B cell (primary cell): ENCODE data around the gene MAP2K6. TPM values are rescaled to one million over a fixed set of nuclear protein-coding genes. Genes with fewer than 3 reads are reported as not detected.

ENCODE experiments used
- ATAC-seq: fragments of 200-7000 bp; cut with Tn5 transposase; one replicate; pipeline ENCODE4 v1.10.0; 2021; ENCODE audit warnings: low read depth, mild to moderate bottlenecking, moderate number of reproducible peaks, moderate library complexity
- CTCF ChIA-PET: fragments of 350-600 bp; sonication (Branson Sonifier 250); formaldehyde crosslinking; loops from one replicate; lab custom pipeline; 2021; ENCODE audit warnings: antibody characterized with exemption, inconsistent platforms; lab: Charles Lee
- POLR2A ChIA-PET: fragments of 350-600 bp; sonication (Branson Sonifier 250); formaldehyde crosslinking; loops from one replicate; lab custom pipeline; 2021; ENCODE audit warnings: antibody characterized with exemption; lab: Charles Lee
- DNase-seq: peaks from one replicate; pipeline ENCODE4 v3.0.0; 2013
- H2AFZ ChIP-seq: 2 replicates; pipeline ENCODE4 v1.6.1; 2012; ENCODE audit warnings: mild to moderate bottlenecking, low read depth, low read length; ENCODE audit not compliant: insufficient read depth, poor library complexity, severe bottlenecking
- H3K27ac ChIP-seq, 2 donors: 1 replicate in 1 of 2; 2 replicates in 1 of 2; pipeline ENCODE4 v1.5.1; 2012 to 2013; ENCODE audit warnings: low read length in 2 of 2, mild to moderate bottlenecking in 2 of 2, moderate library complexity in 1 of 2
- H3K27me3 ChIP-seq, 4 experiments: fragments of 200-600 bp in 1 of 4; sonication (generic) in 1 of 4; replicated peaks in 1 of 4; 1 replicate in 2 of 4; 2 replicates in 2 of 4; pipeline versions ENCODE4 v1.6.1 to v1.7.0; 2013 to 2016; ENCODE audit warnings: low read length in 3 of 4, mild to moderate bottlenecking in 2 of 4, mixed read lengths in 1 of 4, moderate library complexity in 1 of 4; ENCODE audit not compliant: insufficient read depth in 4 of 4, control insufficient read depth in 3 of 4; ENCODE audit errors: control extremely low read depth in 1 of 4
- H3K36me3 ChIP-seq, 2 experiments: replicated peaks in 1 of 2; 1 replicate in 1 of 2; 2 replicates in 1 of 2; pipeline versions ENCODE4 v1.6.1 to v1.7.1; 2013; ENCODE audit warnings: low read length in 1 of 2; ENCODE audit not compliant: insufficient read depth in 2 of 2, control insufficient read depth in 1 of 2; ENCODE audit errors: control extremely low read depth in 1 of 2, extremely low read depth in 1 of 2
- H3K4me1 ChIP-seq, 2 donors: fragments of 200-600 bp in 1 of 2; sonication (generic) in 1 of 2; 1 replicate in 1 of 2; 2 replicates in 1 of 2; pipeline versions ENCODE4 v1.5.1 to v1.6.1; 2013 to 2017; ENCODE audit warnings: low read length in 2 of 2; ENCODE audit not compliant: control insufficient read depth in 2 of 2, insufficient read depth in 2 of 2
- H3K4me2 ChIP-seq: replicated peaks from 2 replicates; pipeline ENCODE3; 2012; ENCODE audit warnings: mild to moderate bottlenecking, low read depth, low read length; ENCODE audit not compliant: poor library complexity, severe bottlenecking
- H3K4me3 ChIP-seq, 5 experiments: fragments of 200-600 bp in 1 of 5; sonication (generic) in 1 of 5; 1 replicate in 3 of 5; 2 replicates in 2 of 5; pipeline versions ENCODE4 v1.5.1 to v1.7.0; 2011 to 2016; ENCODE audit warnings: low read length in 4 of 5, mild to moderate bottlenecking in 4 of 5, low read depth in 2 of 5, control low read depth in 1 of 5, moderate library complexity in 1 of 5; ENCODE audit not compliant: insufficient read depth in 1 of 5; ENCODE audit errors: control extremely low read depth in 1 of 5, extremely low read depth in 1 of 5
- H3K79me2 ChIP-seq: fragments of 200-600 bp; sonication (generic); one replicate; pipeline ENCODE4 v1.6.0; 2016; ENCODE audit warnings: low read length; ENCODE audit not compliant: control insufficient read depth, insufficient read depth
- H3K9ac ChIP-seq: fragments of 200-600 bp; sonication (generic); 2 replicates; pipeline ENCODE4 v1.6.1; 2017; ENCODE audit warnings: mild to moderate bottlenecking, low read length, moderate library complexity
- H3K9me3 ChIP-seq, 3 donors: one replicate each; pipeline versions ENCODE4 v1.6.1 to v1.7.1; 2013; ENCODE audit warnings: low read length in 2 of 3; ENCODE audit not compliant: control insufficient read depth in 2 of 3, insufficient read depth in 1 of 3; ENCODE audit errors: control extremely low read depth in 1 of 3
- H4K20me1 ChIP-seq: 2 replicates; pipeline ENCODE4 v1.6.0; 2012; ENCODE audit warnings: mild to moderate bottlenecking, low read length; ENCODE audit not compliant: insufficient read depth, control insufficient read depth, poor library complexity, severe bottlenecking
- H3K27ac Mint-ChIP-seq: one replicate; pipeline ENCODE4 v1.8.0; 2021; ENCODE audit warnings: mixed read lengths
- H3K27me3 Mint-ChIP-seq: one replicate; pipeline ENCODE4 v1.8.0; 2021; ENCODE audit warnings: mixed read lengths
- H3K4me1 Mint-ChIP-seq: one replicate; pipeline ENCODE4 v1.8.0; 2021; ENCODE audit warnings: mixed read lengths
- H3K4me3 Mint-ChIP-seq: one replicate; pipeline ENCODE4 v1.8.0; 2021; ENCODE audit warnings: mixed read lengths
- H3K9me3 Mint-ChIP-seq: one replicate; pipeline ENCODE4 v1.8.0; 2022; ENCODE audit warnings: mixed read lengths; ENCODE audit not compliant: insufficient read depth
- CTCF ChIP-seq: fragments of 200-600 bp; IDR thresholded peaks from one replicate; pipeline ENCODE4 v1.8.0; 2022; ENCODE audit warnings: antibody characterized with exemption, mild to moderate bottlenecking
- EZH2 ChIP-seq: IDR thresholded peaks from 2 replicates; pipeline ENCODE4 v1.6.1; 2012; ENCODE audit warnings: borderline replicate concordance, low read depth, mild to moderate bottlenecking, moderate library complexity, low read length; ENCODE audit not compliant: insufficient read depth, poor library complexity, severe bottlenecking
- WGBS: methylation state at CpG from one replicate; pipeline ENCODE4 v1.1.5; 2013; ENCODE audit warnings: missing lambda C conversion rate; ENCODE audit not compliant: insufficient coverage; 5-methylcytosine and 5-hydroxymethylcytosine counted together
- intact Hi-C: fragments of 100-400 bp; cut with micrococcal nuclease; formaldehyde crosslinking; loops from one replicate; pipeline ENCODE4 v1.10.0; 2022
- polyA plus RNA-seq: library from polyadenylated mRNA; depleted of rRNA; stranded (reverse); fragments of >200 nt; gene quantifications from 2 replicates; pipeline ENCODE4 v1.2.3, GENCODE V29; 2012
- total RNA-seq, 2 donors: library from RNA; stranded (reverse); fragments of 120-200 nt in 1 of 2; gene quantifications; 1 replicate in 1 of 2; 2 replicates in 1 of 2; pipeline versions ENCODE4 v1.2.3 to v1.2.4, GENCODE V29; 2013 to 2022

The MAP2K6 gene
- total and polyA plus RNA-seq, 2 donors (not counting 1 experiment from before 2014, with no cell fraction given) = 2.4 to 7.7 TPM

GRCh38 chr17:69462882-69463281 lies 48.4 kb downstream of the MAP2K6 start:
- H2AFZ ChIP-seq = no peak overlapping the region
- intact Hi-C loops = no loop called here
- Mint-ChIP-seq H3K27ac (no peak overlapping the region), H3K9me3 (no peaks in the 10 kb centered on the region), H3K4me3 (no peak overlapping the region), H3K27me3 (no peaks in the 10 kb centered on the region), H3K4me1 (peaks cover 2% of the 10 kb centered on the region)
- H3K4me2 ChIP-seq = no peak overlapping the region
- H3K4me3 ChIP-seq = no peak overlapping the region
- no peak overlapping the region for H3K9ac ChIP-seq
- no peaks in the 10 kb centered on the region for H3K36me3 ChIP-seq
- no peaks in the 10 kb centered on the region for H3K9me3 ChIP-seq
- H4K20me1 ChIP-seq = no peaks in the 10 kb centered on the region
- ATAC-seq (no peak), DNase-seq (no peak)
- 100% methylated on average over 3 of the region's 8 CpGs for WGBS
- H3K27me3 ChIP-seq = no peaks in the 10 kb centered on the region
- no peak overlapping the region for H3K27ac ChIP-seq
- H3K4me1 ChIP-seq = no peaks in the 10 kb centered on the region
- H3K79me2 ChIP-seq = no peaks in the 10 kb centered on the region
- POLR2A ChIA-PET = no interaction called here
- TF ChIP-seq CTCF = no peak
- no peak for TF ChIP-seq EZH2
- CTCF ChIA-PET = no interaction called here

GRCh38 chr17:69466451-69466850 lies 52.0 kb downstream of the MAP2K6 start:
- Histone ChIP-seq H3K79me2 (no peaks in the 10 kb centered on the region), H3K36me3 (no peaks in the 10 kb centered on the region), H3K27ac (no peak overlapping the region), H3K27me3 (no peaks in the 10 kb centered on the region), H3K4me1 (no peaks in the 10 kb centered on the region), H4K20me1 (no peaks in the 10 kb centered on the region), H3K4me2 (no peak overlapping the region), H3K9ac (no peak overlapping the region), H3K9me3 (no peaks in the 10 kb centered on the region), H3K4me3 (no peak overlapping the region), H2AFZ (no peak overlapping the region)
- no peaks in the 10 kb centered on the region for H3K9me3 Mint-ChIP-seq
- DNase-seq = no peak
- intact Hi-C loops = no loop called here
- H3K4me1 Mint-ChIP-seq = peaks cover 3% of the 10 kb centered on the region
- H3K27ac Mint-ChIP-seq = no peak overlapping the region
- H3K4me3 Mint-ChIP-seq = no peak overlapping the region
- no peak for TF ChIP-seq EZH2
- no peak for TF ChIP-seq CTCF
- ChIA-PET CTCF (interaction anchor here (1.5 kb wide), 1 partner anchor 28 kb away, joined by 3 read pairs; no protein-coding TSS in a partner anchor), POLR2A (no interaction called here)
- ATAC-seq = no peak
- no peaks in the 10 kb centered on the region for H3K27me3 Mint-ChIP-seq
- 83% methylated on average over 5 of the region's 6 CpGs for WGBS
